GM10248 (cell line): ENCODE measurements around the gene MPP1.

Experiments used
- CTCF ChIA-PET: fragments of 300-600 bp; sonication (Branson Sonifier 250); formaldehyde crosslinking; extraction: SDS; loops from one replicate; lab custom pipeline; 2021; ENCODE audit warnings: antibody characterized with exemption; lab: Yijun Ruan, JAX
- POLR2A ChIA-PET: fragments of 350-650 bp; sonication (Branson Sonifier 250); formaldehyde crosslinking; extraction: SDS; loops from one replicate; lab custom pipeline; 2020; ENCODE audit warnings: antibody characterized with exemption; lab: Yijun Ruan, JAX
- DNase-seq: peaks from one replicate; pipeline ENCODE4 v3.0.0; 2012; ENCODE audit errors: extremely low spot score
- TF ChIP-seq, protein P1 (sequence below): IDR thresholded peaks from 2 replicates; pipeline ENCODE4 v1.5.1; 2012; ENCODE audit warnings: mild to moderate bottlenecking, low read depth; ENCODE audit errors: extremely low read depth, missing control alignments, control extremely low read depth

The MPP1 gene

DNA sequence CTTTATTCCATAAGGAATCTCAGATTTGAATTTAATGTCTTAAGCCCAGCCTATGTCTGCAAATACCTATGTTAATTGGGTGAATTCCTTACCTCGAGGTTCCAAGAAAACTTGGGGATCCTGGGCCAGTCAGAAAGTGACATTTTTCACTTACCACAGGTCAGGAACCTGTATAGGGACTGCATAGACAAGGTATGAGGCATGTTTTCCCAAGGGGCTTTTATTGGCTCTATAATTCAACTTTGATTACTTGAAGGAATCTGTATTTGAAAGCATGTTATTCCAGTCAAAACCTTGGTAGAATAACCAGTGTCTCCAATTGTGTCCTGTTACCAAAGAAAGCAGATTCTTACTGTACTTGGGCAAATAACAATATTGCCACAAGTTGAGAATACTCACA lies 8.5 kb upstream of the MPP1 start:
- DNase-seq: no peak
- TF ChIP-seq, protein P1, sequence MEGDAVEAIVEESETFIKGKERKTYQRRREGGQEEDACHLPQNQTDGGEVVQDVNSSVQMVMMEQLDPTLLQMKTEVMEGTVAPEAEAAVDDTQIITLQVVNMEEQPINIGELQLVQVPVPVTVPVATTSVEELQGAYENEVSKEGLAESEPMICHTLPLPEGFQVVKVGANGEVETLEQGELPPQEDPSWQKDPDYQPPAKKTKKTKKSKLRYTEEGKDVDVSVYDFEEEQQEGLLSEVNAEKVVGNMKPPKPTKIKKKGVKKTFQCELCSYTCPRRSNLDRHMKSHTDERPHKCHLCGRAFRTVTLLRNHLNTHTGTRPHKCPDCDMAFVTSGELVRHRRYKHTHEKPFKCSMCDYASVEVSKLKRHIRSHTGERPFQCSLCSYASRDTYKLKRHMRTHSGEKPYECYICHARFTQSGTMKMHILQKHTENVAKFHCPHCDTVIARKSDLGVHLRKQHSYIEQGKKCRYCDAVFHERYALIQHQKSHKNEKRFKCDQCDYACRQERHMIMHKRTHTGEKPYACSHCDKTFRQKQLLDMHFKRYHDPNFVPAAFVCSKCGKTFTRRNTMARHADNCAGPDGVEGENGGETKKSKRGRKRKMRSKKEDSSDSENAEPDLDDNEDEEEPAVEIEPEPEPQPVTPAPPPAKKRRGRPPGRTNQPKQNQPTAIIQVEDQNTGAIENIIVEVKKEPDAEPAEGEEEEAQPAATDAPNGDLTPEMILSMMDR: no peak
- POLR2A ChIA-PET: no interaction called here
- CTCF ChIA-PET: no interaction called here

DNA sequence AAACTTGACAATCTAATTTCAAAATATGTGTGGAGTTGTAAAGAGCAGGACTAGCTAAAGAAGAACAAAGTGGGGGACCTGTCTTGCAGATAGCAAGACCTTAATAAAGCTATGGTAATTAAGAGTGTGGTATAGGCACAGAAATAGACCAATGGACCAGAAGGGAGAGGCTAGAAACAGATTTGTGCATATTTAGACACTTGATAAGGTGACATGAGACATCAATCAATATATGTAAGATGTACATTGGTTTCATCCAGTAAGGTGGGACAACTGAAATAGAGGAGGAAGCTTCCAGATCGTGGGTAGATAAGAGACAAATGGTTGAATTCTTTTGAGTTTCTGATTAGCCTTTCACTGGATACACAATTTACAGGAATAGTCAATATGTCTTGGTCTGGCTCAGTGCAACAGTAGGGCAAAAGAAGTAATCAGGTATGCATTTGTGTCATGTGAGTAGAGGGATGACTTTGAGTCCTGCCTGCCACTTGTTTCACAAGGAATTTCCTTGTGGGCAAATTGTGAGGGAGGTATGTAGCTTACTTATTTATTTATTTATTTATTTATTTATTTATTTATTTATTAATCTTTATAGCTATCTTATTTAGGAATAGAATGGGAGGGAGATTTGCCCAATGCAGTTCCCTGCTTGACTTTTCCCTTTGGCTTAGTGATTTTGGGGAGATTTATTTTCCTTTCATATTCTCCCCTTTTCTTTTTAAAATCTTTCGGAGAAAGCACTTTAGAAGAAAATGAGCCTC lies 7.2 kb upstream of the MPP1 start:
- POLR2A ChIA-PET: no interaction called here
- CTCF ChIA-PET: interaction anchor here (1.4 kb wide), 1 partner anchor 59 kb away, joined by 3 read pairs; no protein-coding TSS in a partner anchor
- no peak for DNase-seq
- TF ChIP-seq, protein P1: no peak

DNA sequence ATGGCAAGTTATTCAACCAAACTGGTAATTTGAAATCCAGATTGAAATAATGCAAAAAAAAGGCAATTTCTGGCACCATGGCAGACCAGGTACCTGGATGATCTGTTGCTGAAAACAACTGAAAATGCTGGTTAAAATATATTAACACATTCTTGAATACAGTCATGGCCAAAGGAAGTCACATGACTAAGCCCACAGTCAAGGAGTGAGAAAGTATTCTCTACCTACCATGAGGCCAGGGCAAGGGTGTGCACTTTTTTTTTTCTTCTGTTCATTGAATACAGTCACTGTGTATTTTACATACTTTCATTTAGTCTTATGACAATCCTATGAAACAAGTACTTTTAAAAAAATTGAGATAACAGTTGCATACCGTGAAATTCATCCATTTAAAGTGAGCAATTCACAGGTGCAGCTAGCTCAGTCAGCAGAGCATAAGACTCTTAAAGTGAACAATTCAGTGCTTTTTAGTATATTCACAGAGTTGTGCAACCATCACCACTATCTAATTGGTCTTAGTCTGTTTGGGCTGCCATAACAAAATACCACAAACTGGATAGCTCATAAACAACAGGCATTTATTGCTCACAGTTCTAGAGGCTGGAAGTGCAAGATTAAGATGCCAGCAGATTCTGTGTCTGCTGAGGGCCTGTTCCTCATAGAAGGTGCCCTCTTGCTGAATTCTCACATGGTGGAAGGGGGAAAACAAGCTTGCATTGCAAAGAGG lies 4.8 kb upstream of the MPP1 start:
- ChIA-PET POLR2A (no interaction called here), CTCF (no interaction called here)
- no peak for DNase-seq
- TF ChIP-seq, protein P1: no peak

GRCh38 chrX:154806837-154807501 lies 1.7 kb upstream of the MPP1 start:
- no peak for DNase-seq
- TF ChIP-seq, protein P1: no peak
- ChIA-PET CTCF (interaction anchor here (1.4 kb wide), 1 partner anchor 58 kb away, joined by 3 read pairs; no protein-coding TSS in a partner anchor), POLR2A (no interaction called here)

DNA sequence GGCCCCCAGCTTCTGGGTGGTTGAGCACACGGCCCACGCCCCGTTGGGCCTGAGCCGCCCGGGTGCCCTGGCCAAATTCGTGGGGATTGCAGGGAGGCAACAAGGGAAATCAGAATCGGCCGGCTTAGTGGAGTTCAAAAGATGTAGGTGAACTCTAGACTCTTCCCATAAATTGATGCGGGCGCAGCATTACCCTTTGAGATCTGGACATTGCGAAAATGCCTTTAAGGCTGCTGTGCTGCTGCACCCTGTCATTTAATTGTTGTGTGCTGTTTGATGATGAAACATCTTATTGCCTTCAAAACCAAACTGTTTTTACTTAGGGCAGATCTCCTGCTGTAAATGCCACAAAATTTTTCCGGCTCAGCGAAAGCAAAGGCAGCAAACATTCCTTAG lies 409 bp upstream of the MPP1 start:
- TF ChIP-seq, protein P1: no peak
- ChIA-PET CTCF (interaction anchor here (1.0 to 1.4 kb wide), 2 partner anchors 27 to 56 kb away, joined by 3 read pairs; no protein-coding TSS in a partner anchor), POLR2A (interaction anchor here (0.6 to 0.8 kb wide), 2 partner anchors 18 to 43 kb away, joined by 3 read pairs; partner anchors contain the start of gene DKC1)
- DNase-seq: no peak
